ENCODE data around the gene SEPTIN1. TPM values are rescaled to one million over a fixed set of nuclear protein-coding genes. Genes with fewer than 3 reads are reported as not detected.

SEPTIN1 gene
- total and polyA plus RNA-seq, 2 of the 13 experiments (the other 11 are each of a cell fraction or from before 2014, with no cell fraction given), result 0.18 to 0.67 TPM

- ChIA-PET CTCF (ENCODE audit: low intra/inter-chr PET ratio, low total read pairs) (no interaction called here), POLR2A (interaction anchor here (0.6 to 1.2 kb wide), 3 partner anchors 9 to 479 kb away, joined by 3 to 6 read pairs (median 3); partner anchors contain the start of gene DCTPP1)
- in situ Hi-C loops (cut with HindIII; ENCODE audit: extremely low pct_ligation_motif_present, low pct_unique_long_range_greater_than_20kb) (no loop called here), intact Hi-C loops (cut with micrococcal nuclease; ENCODE audit: unreplicated experiment) (no loop called here)
- Histone ChIP-seq H3K36me3 (replicated peaks in 1 of 2; ENCODE audit: control insufficient read depth in 1 of 2, insufficient read depth in 2 of 2, low read length in 2 of 2) (peaks cover 11 to 49% of the 10 kb centered on the region in 2 experiments), H3K4me3 (replicated peaks in 1 of 3; ENCODE audit: insufficient read depth in 1 of 3, low read depth in 2 of 3, low read length in 3 of 3) (no peak overlapping the region), H3K4me2 (ENCODE audit: low read depth, low read length) (no peak overlapping the region), H3K79me2 (ENCODE audit: insufficient read depth, low read length) (peaks cover 4% of the 10 kb centered on the region), H3K27ac (ENCODE audit: extremely low read length, insufficient read depth, low read length) (no peak overlapping the region), H3K4me1 (ENCODE audit: insufficient read depth, low read length) (0 out of 2 replicates have a peak, but pooled peaks cover 7% of the 10 kb centered on the region), H2AFZ (ENCODE audit: low read length) (no peak overlapping the region), H3K9ac (ENCODE audit: insufficient read depth, low read depth, low read length) (no peak overlapping the region), H4K20me1 (ENCODE audit: insufficient read depth, low read length) (no peaks in the 10 kb centered on the region), H3K27me3 (ENCODE audit: control insufficient read depth in 1 of 2, insufficient read depth in 2 of 2, low read length in 2 of 2) (no peaks in the 10 kb centered on the region), H3K9me3 (ENCODE audit: low read length) (no peaks in the 10 kb centered on the region)
- no peak for TF ChIP-seq MXD3 (CRISPR knock-in tag; IDR thresholded peaks at IDR 0.05)
- peak; percentile 59 for TF ChIP-seq AGO2 (optimal IDR thresholded peaks at IDR 0.05; ENCODE audit: low read depth, low read length)
- TF ChIP-seq RBFOX2 (IDR thresholded peaks at IDR 0.05; ENCODE audit: low read depth, low read length), result peak; percentile 44; the same call in 1 of the 2 replicates
- FAIRE-seq (no peak), ATAC-seq (no peak), DNase-seq (ENCODE audit: low spot score) (no peak)
- no TSS peak for BruUV-seq (replicated peaks)
- WGBS (ENCODE audit: low lambda C conversion rate), result 97% methylated on average over 31 of the region's 31 CpGs
These were observed 36.2 kb upstream of the SEPTIN1 start for GRCh38 chr16:30418350-30419181.

GRCh38 chr16:30417529-30418349, 35.4 kb upstream of the SEPTIN1 start:
- Histone ChIP-seq H3K27me3 (ENCODE audit: control insufficient read depth in 1 of 2, insufficient read depth in 2 of 2, low read length in 2 of 2) (no peaks in the 10 kb centered on the region), H3K4me2 (ENCODE audit: low read depth, low read length) (no peak overlapping the region), H2AFZ (ENCODE audit: low read length) (no peak overlapping the region), H3K4me1 (ENCODE audit: insufficient read depth, low read length) (0 out of 2 replicates have a peak, but pooled peaks cover 10% of the 10 kb centered on the region), H3K79me2 (ENCODE audit: insufficient read depth, low read length) (peaks cover 5% of the 10 kb centered on the region), H3K4me3 (replicated peaks in 1 of 3; ENCODE audit: insufficient read depth in 1 of 3, low read depth in 2 of 3, low read length in 3 of 3) (no peak overlapping the region), H4K20me1 (ENCODE audit: insufficient read depth, low read length) (no peaks in the 10 kb centered on the region), H3K27ac (ENCODE audit: extremely low read length, insufficient read depth, low read length) (no peak overlapping the region), H3K9ac (ENCODE audit: insufficient read depth, low read depth, low read length) (no peak overlapping the region), H3K36me3 (replicated peaks in 1 of 2; ENCODE audit: control insufficient read depth in 1 of 2, insufficient read depth in 2 of 2, low read length in 2 of 2) (peaks cover 11 to 50% of the 10 kb centered on the region in 2 experiments), H3K9me3 (ENCODE audit: low read length) (no peaks in the 10 kb centered on the region)
- BruUV-seq (replicated peaks), result no TSS peak
- CTCF ChIA-PET (ENCODE audit: low intra/inter-chr PET ratio, low total read pairs), result no interaction called here
- intact Hi-C loops (cut with micrococcal nuclease; ENCODE audit: unreplicated experiment), result no loop called here
- 97% methylated on average over 140 of the region's 140 CpGs for WGBS (ENCODE audit: low lambda C conversion rate)
- DNase-seq (ENCODE audit: low spot score) (no peak), FAIRE-seq (no peak), ATAC-seq (peak; percentile 22; the same call in 2 of the 3 replicates)
- in situ Hi-C loops (cut with HindIII; ENCODE audit: extremely low pct_ligation_motif_present, low pct_unique_long_range_greater_than_20kb), result no loop called here
- POLR2A ChIA-PET, result interaction anchor here (0.6 to 1.2 kb wide), 3 partner anchors 8 to 480 kb away, joined by 3 read pairs; partner anchors contain the start of gene ZNF771
- TF ChIP-seq ARID2 (CRISPR knock-in tag; IDR thresholded peaks at IDR 0.05; ENCODE audit: borderline replicate concordance), result no peak
- TF ChIP-seq PAX8 (CRISPR knock-in tag; IDR thresholded peaks at IDR 0.05; ENCODE audit: borderline replicate concordance), result no peak
- no peak for TF ChIP-seq HES4 (CRISPR knock-in tag; IDR thresholded peaks at IDR 0.05; ENCODE audit: borderline replicate concordance)
- TF ChIP-seq CHCHD3 (CRISPR knock-in tag; IDR thresholded peaks at IDR 0.05), result no peak
- TF ChIP-seq NR1H2 (CRISPR knock-in tag; IDR thresholded peaks at IDR 0.05; ENCODE audit: borderline replicate concordance, low read depth), result no peak
- TF ChIP-seq AGO2 (optimal IDR thresholded peaks at IDR 0.05; ENCODE audit: low read depth, low read length), result peak; percentile 92
- peak; percentile 68 for TF ChIP-seq HOXA3 (CRISPR knock-in tag; IDR thresholded peaks at IDR 0.05)
- 0 out of 2 replicates have a peak, but pooled peaks have one; percentile 8 for TF ChIP-seq ZFP91 (CRISPR knock-in tag; IDR thresholded peaks at IDR 0.05; ENCODE audit: borderline replicate concordance)
- no peak for TF ChIP-seq KLF13 (CRISPR knock-in tag; IDR thresholded peaks at IDR 0.05)
- TF ChIP-seq ZC3H13 (CRISPR knock-in tag; IDR thresholded peaks at IDR 0.05), result 0 out of 2 replicates have a peak, but pooled peaks have one; percentile 41
- no peak for TF ChIP-seq RARG (CRISPR knock-in tag; IDR thresholded peaks at IDR 0.05; ENCODE audit: low read depth)
